HUES64 (cell line): Measurements from ENCODE around the gene CSNK1D.
A peak's percentile ranks its signal among the peaks of the same experiment; 100 is the strongest.

Experiments
- H3K27ac ChIP-seq: 2 replicates; pipeline ENCODE4 v1.7.0; 2013; ENCODE audit warnings: low read depth, low read length, inconsistent platforms
- H3K27me3 ChIP-seq: 2 replicates; pipeline ENCODE4 v1.6.1; 2013; ENCODE audit warnings: mild to moderate bottlenecking, low read length; ENCODE audit not compliant: insufficient read depth
- H3K36me3 ChIP-seq: 2 replicates; pipeline ENCODE4 v1.6.1; 2013; ENCODE audit warnings: mild to moderate bottlenecking, low read length; ENCODE audit not compliant: insufficient read depth
- H3K4me1 ChIP-seq: 2 replicates; pipeline ENCODE4 v1.6.1; 2013; ENCODE audit warnings: mild to moderate bottlenecking, low read length, moderate library complexity; ENCODE audit not compliant: insufficient read depth
- H3K4me3 ChIP-seq: 2 replicates; pipeline ENCODE4 v1.5.1; 2013; ENCODE audit warnings: mild to moderate bottlenecking, low read length, moderate library complexity
- H3K9ac ChIP-seq: 2 replicates; pipeline ENCODE4 v1.6.1; 2013; ENCODE audit warnings: mild to moderate bottlenecking, low read depth, low read length
- H3K9me3 ChIP-seq: 2 replicates; pipeline ENCODE4 v1.6.1; 2013; ENCODE audit warnings: low read depth, low read length; ENCODE audit not compliant: insufficient read depth
- WGBS: fragments of 150-250, 120-280 bp; methylation state at CpG from one replicate; pipeline ENCODE4 v1.1.7; 2013; ENCODE audit warnings: missing lambda C conversion rate; 5-methylcytosine and 5-hydroxymethylcytosine counted together

CSNK1D gene

DNA sequence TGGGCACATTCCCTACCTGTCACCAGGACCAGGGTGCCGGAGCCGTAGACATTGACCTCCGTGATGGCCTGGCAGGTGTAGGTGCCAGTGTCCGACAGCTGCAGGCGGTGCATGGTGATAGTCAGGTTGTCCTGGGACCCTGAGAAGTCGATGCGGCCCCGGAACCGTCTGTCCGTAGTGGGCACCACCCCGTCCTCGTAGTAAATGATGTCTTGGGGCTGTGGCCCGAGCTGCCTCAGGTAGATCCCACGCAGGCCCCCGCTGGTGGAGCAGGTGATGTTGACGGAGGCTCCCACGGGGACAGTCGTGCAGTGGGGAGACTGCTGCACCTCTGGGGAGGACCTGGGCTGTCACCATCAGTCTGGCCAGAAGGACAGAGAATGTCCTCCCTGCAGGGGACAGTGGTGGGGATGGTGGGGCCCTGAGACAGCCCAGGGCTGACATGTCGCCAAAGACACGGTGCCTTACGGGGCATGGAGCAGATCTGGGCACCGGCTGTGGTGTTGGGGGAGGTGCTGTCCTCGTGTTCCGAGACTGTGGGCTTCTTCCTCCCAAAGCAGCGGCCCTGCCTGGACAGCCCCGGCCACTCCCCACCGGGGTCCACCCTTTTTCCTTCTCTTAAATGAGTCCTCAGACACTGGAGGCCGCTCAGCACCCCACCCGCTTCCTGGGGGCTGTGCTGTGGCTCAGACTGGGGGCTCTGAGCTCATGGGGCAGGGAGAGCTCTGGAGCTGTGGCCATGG lies 43.3 kb upstream of the CSNK1D start:
- no peak overlapping the region for H3K9ac ChIP-seq
- WGBS: 88% methylated on average over 29 of the region's 29 CpGs
- no peaks in the 10 kb centered on the region; the same call in 1 of the 2 replicates for H3K27me3 ChIP-seq
- H3K4me3 ChIP-seq: no peak overlapping the region
- no peaks in the 10 kb centered on the region for H3K9me3 ChIP-seq
- no peaks in the 10 kb centered on the region for H3K36me3 ChIP-seq
- no peak overlapping the region for H3K27ac ChIP-seq
- no peaks in the 10 kb centered on the region for H3K4me1 ChIP-seq

DNA sequence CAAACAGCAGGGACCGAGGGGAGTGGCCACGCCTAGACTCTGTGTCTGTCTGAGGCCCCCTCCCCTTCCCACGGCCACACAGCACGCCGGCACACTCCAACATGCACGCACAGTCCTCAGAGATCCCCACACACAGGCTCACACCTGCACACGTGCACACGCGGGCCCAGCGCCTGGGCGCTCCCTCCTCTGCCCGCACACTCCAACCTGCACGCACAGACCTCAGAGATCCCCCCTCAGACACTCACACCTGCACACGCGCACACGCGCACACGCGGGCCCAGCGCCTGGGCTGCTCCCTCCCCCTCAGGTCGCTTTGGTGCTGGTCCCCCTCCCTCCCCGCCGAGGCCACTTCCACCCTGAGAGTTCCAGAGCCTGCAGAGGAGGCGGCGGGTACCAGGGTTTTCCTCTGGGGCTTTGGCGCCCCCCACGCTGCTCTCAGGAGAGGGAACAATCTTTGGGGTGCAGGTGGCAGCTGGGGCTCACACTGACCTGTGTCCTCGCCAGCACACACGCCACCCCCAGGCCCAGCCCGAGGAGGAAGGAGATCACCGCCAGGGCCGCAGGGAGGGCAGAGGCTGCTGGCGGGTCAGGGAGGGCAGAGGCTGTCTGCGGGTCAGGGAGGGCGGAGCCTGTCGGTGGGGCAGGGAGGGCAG lies 42.3 kb upstream of the CSNK1D start:
- H3K27ac ChIP-seq: no peak overlapping the region
- no peaks in the 10 kb centered on the region; the same call in 1 of the 2 replicates for H3K27me3 ChIP-seq
- no peaks in the 10 kb centered on the region for H3K36me3 ChIP-seq
- no peaks in the 10 kb centered on the region for H3K4me1 ChIP-seq
- peak overlapping the region; percentile 13 for H3K4me3 ChIP-seq
- WGBS: 64% methylated on average over 36 of the region's 36 CpGs
- no peak overlapping the region for H3K9ac ChIP-seq
- no peaks in the 10 kb centered on the region for H3K9me3 ChIP-seq

DNA sequence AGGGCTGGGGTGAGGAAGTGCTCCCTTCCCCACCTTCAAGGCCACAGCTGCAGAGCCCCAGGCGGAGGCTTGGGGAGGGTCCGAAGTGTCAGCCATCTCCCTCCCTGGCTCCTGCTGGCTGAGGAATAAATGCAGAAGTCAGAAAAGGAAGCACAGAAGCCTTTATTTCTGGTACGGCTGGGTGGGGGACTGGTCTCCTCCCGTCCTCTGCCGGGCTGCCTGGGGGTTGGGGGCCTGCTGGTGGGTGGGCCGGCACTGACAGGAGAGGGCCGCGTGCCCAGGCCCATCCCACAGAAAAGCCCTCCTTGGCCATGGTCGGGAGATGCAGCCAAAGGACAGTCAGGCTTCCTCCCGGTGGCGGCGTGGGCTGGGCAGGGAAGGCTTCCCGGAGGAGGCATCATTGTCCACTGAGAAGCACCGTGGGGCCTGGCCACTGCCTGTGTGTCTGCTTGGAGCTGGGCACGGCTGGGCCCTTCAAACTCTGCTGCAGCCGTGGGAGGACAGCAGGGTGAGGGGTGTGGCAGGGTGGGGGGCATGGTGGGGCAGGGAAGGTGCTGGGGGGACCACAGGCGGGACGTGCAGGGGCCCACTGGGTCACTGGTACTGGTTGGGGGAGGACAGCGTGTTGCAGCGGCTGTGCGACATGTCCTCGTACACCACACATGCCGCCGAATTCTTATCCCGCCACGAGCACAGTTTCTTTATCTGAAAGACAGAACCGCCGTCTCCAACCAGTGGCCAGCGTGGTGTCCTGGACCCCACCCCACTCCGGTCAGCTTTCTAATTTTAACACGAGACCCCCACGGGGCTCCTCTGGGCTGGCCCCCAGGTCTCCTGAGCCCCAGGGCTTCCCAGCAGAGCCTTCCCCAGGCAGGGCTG lies 41.5 kb upstream of the CSNK1D start:
- 88% methylated on average over 32 of the region's 32 CpGs for WGBS
- Histone ChIP-seq H3K27ac (no peak overlapping the region), H3K4me1 (no peaks in the 10 kb centered on the region), H3K4me3 (no peak overlapping the region), H3K9ac (no peak overlapping the region), H3K36me3 (no peaks in the 10 kb centered on the region), H3K27me3 (no peaks in the 10 kb centered on the region; the same call in 1 of the 2 replicates), H3K9me3 (no peaks in the 10 kb centered on the region)

DNA sequence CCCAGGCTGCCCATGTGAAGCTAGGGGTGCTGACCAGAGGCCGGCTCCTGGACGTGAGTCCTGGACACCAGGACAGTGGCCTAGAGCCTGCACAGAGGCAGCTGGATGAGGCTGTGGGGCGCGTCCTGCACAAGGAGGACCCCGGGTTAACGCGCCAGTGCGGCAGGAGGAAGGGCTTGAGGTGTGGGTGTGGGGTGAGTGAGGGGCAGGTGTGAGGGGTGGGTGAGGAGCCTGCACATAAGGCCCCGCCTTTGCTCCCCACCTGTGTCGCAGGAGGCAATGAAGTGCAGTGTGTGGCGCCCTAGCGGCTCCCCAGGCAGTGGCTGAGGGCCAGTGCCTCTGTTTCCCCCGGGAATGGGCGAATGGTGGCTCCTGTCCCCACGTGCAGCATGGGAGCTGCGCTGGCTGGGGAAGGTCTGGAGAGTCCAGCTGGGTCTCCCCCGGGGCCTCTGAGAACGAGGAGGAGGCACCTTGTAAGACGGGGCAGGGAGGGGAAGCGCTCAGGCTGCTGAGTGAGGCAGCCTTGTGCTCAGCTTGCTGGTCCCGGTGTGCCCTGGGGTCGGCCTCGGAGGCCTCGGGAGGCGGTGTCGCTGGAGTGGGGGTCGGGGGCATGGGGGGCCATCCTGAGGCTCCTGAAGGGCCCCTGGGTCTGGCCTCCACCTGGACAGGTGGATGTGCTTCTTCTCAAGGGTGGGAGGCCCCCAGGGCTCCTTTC lies 40.7 kb upstream of the CSNK1D start:
- no peaks in the 10 kb centered on the region; the same call in 1 of the 2 replicates for H3K27me3 ChIP-seq
- no peaks in the 10 kb centered on the region for H3K9me3 ChIP-seq
- WGBS: 90% methylated on average over 27 of the region's 27 CpGs
- no peak overlapping the region for H3K4me3 ChIP-seq
- H3K4me1 ChIP-seq: no peaks in the 10 kb centered on the region
- no peak overlapping the region for H3K27ac ChIP-seq
- no peak overlapping the region for H3K9ac ChIP-seq
- H3K36me3 ChIP-seq: no peaks in the 10 kb centered on the region

DNA sequence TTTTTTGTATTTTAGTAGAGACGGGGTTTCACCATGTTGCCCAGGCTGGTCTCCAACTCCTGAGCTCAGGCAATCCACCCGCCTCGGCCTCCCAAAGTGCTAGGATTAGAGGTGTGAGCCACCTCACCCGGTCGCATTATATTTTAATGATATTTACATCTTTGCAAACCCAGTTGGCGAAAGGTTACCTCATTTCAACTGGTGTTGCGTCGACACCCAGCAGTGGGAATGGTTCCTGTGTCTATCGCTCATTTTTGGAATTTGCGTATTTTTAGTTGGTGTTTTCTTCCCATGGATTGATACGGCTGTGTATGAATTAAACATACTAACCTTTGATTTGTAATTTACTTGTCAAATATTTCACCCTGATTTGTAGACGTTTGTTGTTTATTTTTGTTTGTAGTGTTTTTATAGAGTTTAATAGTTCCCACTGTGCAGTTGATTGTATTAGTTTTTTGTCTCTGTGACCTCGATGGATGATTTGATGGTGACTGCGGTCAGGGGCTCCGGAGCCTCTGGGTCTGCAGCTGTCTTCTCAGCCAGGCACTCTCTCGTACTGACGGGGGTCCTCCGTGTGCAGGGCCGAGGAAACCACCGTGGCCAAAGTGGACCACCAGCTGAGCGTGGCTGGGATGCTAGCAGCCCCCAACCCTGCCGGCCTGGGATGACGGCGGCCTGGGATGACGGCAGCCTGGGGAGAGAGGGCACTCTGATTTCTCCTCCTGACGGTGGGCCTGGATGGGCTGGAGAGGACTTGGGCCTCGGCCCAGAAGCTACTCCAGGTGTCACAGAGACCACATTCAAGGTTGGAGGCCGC lies 39.9 kb upstream of the CSNK1D start:
- no peak overlapping the region for H3K9ac ChIP-seq
- H3K4me1 ChIP-seq: no peaks in the 10 kb centered on the region
- 92% methylated on average over 27 of the region's 28 CpGs for WGBS
- no peaks in the 10 kb centered on the region for H3K36me3 ChIP-seq
- no peak overlapping the region for H3K27ac ChIP-seq
- no peak overlapping the region for H3K4me3 ChIP-seq
- H3K9me3 ChIP-seq: no peaks in the 10 kb centered on the region
- no peaks in the 10 kb centered on the region; the same call in 1 of the 2 replicates for H3K27me3 ChIP-seq

- Histone ChIP-seq H3K27me3 (no peaks in the 10 kb centered on the region; the same call in 1 of the 2 replicates), H3K4me3 (no peak overlapping the region), H3K9ac (no peak overlapping the region), H3K27ac (no peak overlapping the region), H3K9me3 (no peaks in the 10 kb centered on the region), H3K36me3 (no peaks in the 10 kb centered on the region), H3K4me1 (no peaks in the 10 kb centered on the region)
- WGBS: 94% methylated on average over 13 of the region's 13 CpGs
Measured at GRCh38 chr17:82311971-82312370, 38.5 kb upstream of the CSNK1D start.

GRCh38 chr17:82310877-82311276 lies 37.4 kb upstream of the CSNK1D start:
- Histone ChIP-seq H3K36me3 (no peaks in the 10 kb centered on the region), H3K9me3 (no peaks in the 10 kb centered on the region), H3K27me3 (no peaks in the 10 kb centered on the region), H3K4me3 (no peak overlapping the region), H3K9ac (no peak overlapping the region), H3K27ac (no peak overlapping the region), H3K4me1 (no peaks in the 10 kb centered on the region)
- 91% methylated on average over 21 of the region's 21 CpGs for WGBS

DNA sequence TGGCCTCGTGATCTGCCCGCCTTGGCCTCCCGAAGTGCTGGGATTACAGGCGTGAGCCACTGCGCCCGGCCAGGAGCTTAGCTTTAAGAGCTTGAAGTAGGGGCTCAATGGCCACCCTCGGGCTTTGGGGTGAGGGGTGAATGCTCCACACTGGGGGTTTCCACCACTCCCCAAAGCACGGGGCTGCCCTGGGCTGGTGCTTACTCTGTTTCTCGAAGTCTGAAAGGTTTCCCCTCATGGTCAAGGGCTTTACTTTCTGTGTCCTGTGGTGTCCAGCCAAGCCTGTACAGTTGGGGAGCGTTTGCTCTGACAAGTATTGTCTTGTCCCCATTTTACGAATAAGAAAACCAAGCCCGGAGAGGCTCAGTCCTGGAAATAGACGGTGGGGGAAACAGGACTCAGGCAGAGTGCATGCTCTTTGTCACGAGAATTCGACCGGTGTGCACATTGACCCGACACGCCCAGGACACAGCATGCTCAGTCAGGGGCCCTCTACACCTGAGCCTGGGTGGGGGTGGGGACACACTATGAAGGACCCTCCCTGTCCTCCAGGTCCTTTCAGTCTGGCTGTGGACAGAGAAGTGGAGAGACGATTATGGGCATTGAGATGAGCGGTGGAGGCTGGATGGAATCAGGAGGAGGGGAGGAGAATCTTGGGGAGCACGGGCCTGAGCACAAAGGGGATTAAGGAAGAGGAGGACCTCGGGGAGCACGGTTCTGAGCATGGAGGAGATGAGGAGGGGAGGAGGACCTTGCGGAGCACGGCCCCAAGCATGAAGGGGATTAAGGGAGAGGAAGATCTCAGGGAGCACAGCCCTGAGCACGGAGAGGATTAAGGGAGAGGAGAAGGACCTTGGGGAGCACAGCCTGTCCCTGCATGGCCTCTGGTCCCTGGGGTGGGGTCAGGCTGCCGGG lies 36.4 kb upstream of the CSNK1D start:
- WGBS: 90% methylated on average over 27 of the region's 27 CpGs
- Histone ChIP-seq H3K4me3 (no peak overlapping the region), H3K27me3 (no peaks in the 10 kb centered on the region), H3K4me1 (no peaks in the 10 kb centered on the region), H3K9me3 (no peaks in the 10 kb centered on the region), H3K9ac (no peak overlapping the region), H3K27ac (no peak overlapping the region), H3K36me3 (no peaks in the 10 kb centered on the region)

GRCh38 chr17:82305727-82306300 lies 32.3 kb upstream of the CSNK1D start:
- Histone ChIP-seq H3K27ac (no peak overlapping the region), H3K4me1 (no peaks in the 10 kb centered on the region), H3K4me3 (no peak overlapping the region), H3K27me3 (no peaks in the 10 kb centered on the region), H3K36me3 (no peaks in the 10 kb centered on the region), H3K9ac (no peak overlapping the region), H3K9me3 (no peaks in the 10 kb centered on the region)
- 90% methylated on average over 20 of the region's 20 CpGs for WGBS
